Activated naive CD4-positive, alpha-beta T cell treated with anti-CD3 and anti-CD28 coated beads, Interleukin-2, amount 50 U/mL, for 72 hours (primary cell): ENCODE data around the gene FAF1. TPM values are rescaled to one million over a fixed set of nuclear protein-coding genes. Genes with fewer than 3 reads are reported as not detected.
A peak's percentile ranks its signal among the peaks of the same experiment; 100 is the strongest.

Experiments used
- ATAC-seq, 2 donors: fragments of 150-1000 bp; cut with Tn5 transposase; 2 replicates each; pipeline ENCODE4 v1.10.0; 2021; ENCODE audit warnings: mild to moderate bottlenecking in 2 of 2, moderate library complexity in 2 of 2
- DNase-seq, 2 donors: peaks; one replicate each; pipeline ENCODE4 v3.0.0; 2021 to 2022; ENCODE audit warnings: low spot score in 2 of 2
- H3K27ac Mint-ChIP-seq, 2 donors: one replicate each; pipeline ENCODE4 v1.8.0; 2022; ENCODE audit warnings: mild to moderate bottlenecking in 2 of 2, mixed read lengths in 2 of 2
- H3K36me3 Mint-ChIP-seq, 2 donors: one replicate each; pipeline ENCODE4 v1.8.0; 2022; ENCODE audit warnings: mixed read lengths in 2 of 2
- H3K9me3 Mint-ChIP-seq, 2 donors: one replicate each; pipeline ENCODE4 v1.8.0; 2022; ENCODE audit warnings: mixed read lengths in 2 of 2
- total RNA-seq, 2 donors: library from RNA; stranded (reverse); gene quantifications; one replicate each; pipeline ENCODE4 v1.2.3, GENCODE V29; 2022

FAF1 gene
- total RNA-seq, 2 donors from 2014 or later, result 58.1 to 101 TPM

GRCh38 chr1:50637460-50637859 lies 322.6 kb downstream of the FAF1 start:
- Mint-ChIP-seq H3K27ac (no peak overlapping the region), H3K36me3 (no peaks in the 10 kb centered on the region), H3K9me3 (peaks cover 0 to 5% of the 10 kb centered on the region in 2 donors)
- ATAC-seq (no peak), DNase-seq (no peak)

- H3K36me3 Mint-ChIP-seq, result no peaks in the 10 kb centered on the region
- H3K27ac Mint-ChIP-seq, result no peak overlapping the region
- DNase-seq (no peak), ATAC-seq (no peak)
- H3K9me3 Mint-ChIP-seq, result peaks cover 0 to 5% of the 10 kb centered on the region in 2 donors
Observed at GRCh38 chr1:50634251-50634650, 325.8 kb downstream of the FAF1 start.

DNA sequence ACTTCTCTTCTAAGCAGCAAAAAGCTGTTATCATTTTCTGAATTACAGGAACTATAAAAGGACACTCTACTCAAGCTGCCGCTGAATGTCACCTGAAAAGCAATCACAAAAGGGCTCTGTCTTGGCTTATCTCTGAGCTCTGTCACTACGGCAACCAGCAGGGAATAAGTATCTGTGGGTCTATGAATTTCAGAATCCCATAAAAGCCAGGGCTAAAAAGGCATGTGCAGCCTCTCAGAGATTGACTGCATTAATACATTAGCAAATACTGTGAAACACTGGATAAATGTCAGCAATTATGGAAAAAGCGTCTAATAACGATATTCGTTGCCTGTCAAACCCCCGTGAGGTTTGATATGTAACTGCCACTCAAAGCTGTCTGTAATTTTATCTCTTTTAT lies 326.6 kb downstream of the FAF1 start:
- ATAC-seq (no peak), DNase-seq (no peak)
- H3K27ac Mint-ChIP-seq, result no peak overlapping the region
- H3K36me3 Mint-ChIP-seq, result no peaks in the 10 kb centered on the region
- H3K9me3 Mint-ChIP-seq, result peaks cover 0 to 5% of the 10 kb centered on the region in 2 donors

DNA sequence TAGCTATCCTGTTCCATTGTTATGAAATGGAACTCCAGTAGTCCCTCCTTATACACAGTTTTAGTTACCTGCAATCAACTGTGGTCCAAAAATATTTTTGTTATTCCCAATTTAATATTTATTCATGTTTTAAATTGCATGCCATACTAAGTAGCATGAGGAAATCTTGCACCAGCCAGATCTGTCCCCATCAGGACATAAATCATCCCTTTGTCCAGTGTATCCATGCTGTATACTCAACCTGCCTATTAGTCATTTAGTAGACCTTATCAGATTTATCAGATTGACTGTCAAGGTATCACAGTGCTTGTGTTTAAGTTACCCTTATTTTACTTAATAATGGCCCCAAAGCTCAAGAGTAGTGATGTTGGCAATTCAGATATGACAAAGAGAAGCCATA lies 328.9 kb downstream of the FAF1 start:
- ATAC-seq (no peak), DNase-seq (no peak)
- no peaks in the 10 kb centered on the region for H3K36me3 Mint-ChIP-seq
- peaks cover 0 to 5% of the 10 kb centered on the region in 2 donors for H3K9me3 Mint-ChIP-seq
- no peak overlapping the region for H3K27ac Mint-ChIP-seq

GRCh38 chr1:50622259-50622658 lies 337.8 kb downstream of the FAF1 start:
- peaks cover 6 to 26% of the 10 kb centered on the region in 2 donors for H3K36me3 Mint-ChIP-seq
- no peak for DNase-seq
- no peak overlapping the region for H3K27ac Mint-ChIP-seq
- H3K9me3 Mint-ChIP-seq, result peaks cover 0 to 14% of the 10 kb centered on the region in 2 donors
- no peak for ATAC-seq

DNA sequence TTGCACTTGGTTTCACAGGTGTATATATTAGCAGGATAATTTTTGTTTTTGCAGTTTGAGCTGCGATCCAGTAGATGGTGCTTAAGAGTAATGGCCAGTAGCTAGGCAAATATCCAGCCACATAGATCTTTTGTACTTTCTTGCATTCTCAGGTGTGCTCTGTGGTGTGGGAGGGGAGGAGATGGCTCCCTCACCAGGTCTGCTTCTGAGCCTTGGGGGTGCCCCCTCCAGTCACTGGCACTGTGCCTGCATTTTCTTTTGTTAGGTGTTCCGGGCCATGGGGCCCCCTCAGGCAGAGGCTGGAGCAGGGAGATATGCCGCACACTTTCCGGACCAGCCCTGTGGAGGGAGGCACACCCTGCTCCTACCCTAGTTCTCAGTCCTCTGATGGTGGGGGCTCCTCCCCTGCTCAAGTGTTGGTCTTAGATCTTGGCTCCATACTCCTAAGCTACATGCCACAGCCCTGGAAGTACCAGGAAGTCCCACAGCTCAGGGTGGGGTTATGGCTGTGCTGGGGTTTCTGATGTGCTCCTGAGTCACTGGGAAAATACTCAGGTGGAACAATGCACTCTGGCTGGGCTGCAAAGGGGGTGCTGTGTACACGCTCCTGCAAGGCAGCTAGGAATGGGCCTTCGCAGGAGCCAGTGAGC lies 339.3 kb downstream of the FAF1 start:
- DNase-seq, result no peak
- Mint-ChIP-seq H3K36me3 (peaks cover 6 to 26% of the 10 kb centered on the region in 2 donors), H3K9me3 (peaks cover 0 to 15% of the 10 kb centered on the region in 2 donors), H3K27ac (no peak overlapping the region)
- ATAC-seq, result no peak

- no peak for ATAC-seq
- Mint-ChIP-seq H3K9me3 (peaks cover 0 to 15% of the 10 kb centered on the region in 2 donors), H3K27ac (no peak overlapping the region), H3K36me3 (peaks cover 2 to 13% of the 10 kb centered on the region in 2 donors)
- no peak for DNase-seq
Observed at GRCh38 chr1:50615036-50615750, 344.9 kb downstream of the FAF1 start.

DNA sequence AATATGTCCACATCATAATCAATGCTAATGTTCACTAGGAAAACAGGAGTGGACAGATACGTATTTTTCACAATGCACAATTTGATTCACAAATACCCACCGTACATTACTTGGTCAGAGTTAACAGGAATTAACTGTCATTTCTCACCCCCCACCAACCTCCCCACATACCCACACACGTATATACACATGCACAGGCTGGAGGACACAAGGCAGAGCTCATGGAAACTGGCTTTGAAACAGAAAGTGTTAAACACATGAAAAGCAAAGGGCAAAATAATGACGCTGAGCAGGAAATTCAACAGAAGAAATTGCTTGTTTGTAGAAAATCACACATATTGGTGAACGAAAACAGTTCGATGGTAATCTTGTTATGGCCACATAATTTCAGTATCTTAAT lies 348.4 kb downstream of the FAF1 start:
- peaks cover 0 to 6% of the 10 kb centered on the region in 2 donors for H3K36me3 Mint-ChIP-seq
- H3K9me3 Mint-ChIP-seq, result no peaks in the 10 kb centered on the region
- ATAC-seq, result no peak

DNA sequence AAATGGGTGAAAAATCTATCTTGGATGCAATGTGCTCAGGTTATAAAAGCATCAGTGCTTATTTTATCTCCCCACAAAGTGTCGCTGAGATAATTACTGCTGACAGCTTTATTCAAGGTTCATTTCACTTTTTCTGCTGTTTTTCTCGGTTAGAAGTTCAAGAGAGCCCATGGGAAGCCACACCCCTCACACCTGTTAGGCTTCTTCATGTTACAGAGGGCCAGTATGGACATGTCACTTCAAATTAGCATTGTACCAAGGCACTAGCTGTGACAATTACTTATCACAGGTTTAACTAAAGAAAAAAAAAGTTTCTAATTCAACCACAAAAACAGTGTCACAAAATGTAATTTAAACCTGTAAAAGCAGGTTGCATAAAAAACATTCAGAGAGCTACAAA lies 349.5 kb downstream of the FAF1 start:
- H3K36me3 Mint-ChIP-seq, result peaks cover 0 to 6% of the 10 kb centered on the region in 2 donors
- no peaks in the 10 kb centered on the region for H3K9me3 Mint-ChIP-seq
- ATAC-seq (no peak), DNase-seq (no peak)
- H3K27ac Mint-ChIP-seq, result no peak overlapping the region

More for the DNA sequence above, 348.4 kb downstream of the FAF1 start:
- no peak for DNase-seq
- H3K27ac Mint-ChIP-seq, result no peak overlapping the region

GRCh38 chr1:50609508-50609907 lies 350.6 kb downstream of the FAF1 start:
- H3K9me3 Mint-ChIP-seq, result no peaks in the 10 kb centered on the region
- DNase-seq, result no peak
- no peak overlapping the region for H3K27ac Mint-ChIP-seq
- ATAC-seq, result no peak
- peaks cover 0 to 6% of the 10 kb centered on the region in 2 donors for H3K36me3 Mint-ChIP-seq

DNA sequence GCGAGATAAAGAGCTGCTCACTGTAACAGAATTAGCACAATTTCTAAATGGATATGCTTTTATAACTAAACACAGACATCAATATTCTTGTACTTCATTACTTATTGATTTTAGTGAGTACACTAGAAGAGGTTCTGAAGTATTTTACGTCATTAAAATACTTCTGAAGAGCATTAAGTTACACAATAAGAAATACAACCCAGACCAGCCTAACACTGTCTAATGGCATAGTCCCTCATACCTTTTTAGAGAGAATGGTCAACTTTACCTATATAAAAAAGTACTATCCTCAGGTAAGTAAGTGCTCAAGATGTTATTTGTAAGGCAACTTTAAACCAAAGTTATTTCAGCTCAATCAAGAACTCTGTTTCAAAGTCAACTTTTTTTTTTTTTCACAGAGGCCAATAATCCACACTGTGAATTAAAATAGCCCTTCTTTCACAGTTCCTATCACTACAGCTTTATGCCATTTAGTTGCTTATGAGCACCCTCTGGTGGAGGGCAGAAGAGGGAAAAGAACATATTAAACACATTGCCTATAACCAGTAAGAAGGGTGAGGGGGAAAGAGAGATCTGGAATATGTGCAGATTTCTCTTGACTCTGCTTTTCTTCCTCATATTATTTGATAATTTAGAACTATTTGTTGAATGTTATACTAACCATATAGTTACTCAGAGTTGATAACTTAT lies 354.7 kb downstream of the FAF1 start:
- no peak overlapping the region for H3K27ac Mint-ChIP-seq
- no peaks in the 10 kb centered on the region for H3K9me3 Mint-ChIP-seq
- ATAC-seq, result peak in 1 of 2 donors; percentile 46
- peak in 1 of 2 donors; percentile 21 for DNase-seq
- peaks cover 0 to 6% of the 10 kb centered on the region in 2 donors for H3K36me3 Mint-ChIP-seq

GRCh38 chr1:50604580-50604979 lies 355.5 kb downstream of the FAF1 start:
- ATAC-seq, result no peak
- Mint-ChIP-seq H3K9me3 (no peaks in the 10 kb centered on the region), H3K36me3 (peaks cover 0 to 6% of the 10 kb centered on the region in 2 donors), H3K27ac (peak overlapping the region in 1 of 2 donors; percentile 50)
- no peak for DNase-seq

GRCh38 chr1:50603274-50604271 lies 356.5 kb downstream of the FAF1 start:
- no peak for DNase-seq
- no peak for ATAC-seq
- H3K36me3 Mint-ChIP-seq, result peaks cover 0 to 6% of the 10 kb centered on the region in 2 donors
- peak overlapping the region in 1 of 2 donors; percentile 50 for H3K27ac Mint-ChIP-seq
- H3K9me3 Mint-ChIP-seq, result no peaks in the 10 kb centered on the region

- no peaks in the 10 kb centered on the region for H3K9me3 Mint-ChIP-seq
- H3K36me3 Mint-ChIP-seq, result peaks cover 0 to 5% of the 10 kb centered on the region in 2 donors
- no peak overlapping the region for H3K27ac Mint-ChIP-seq
- ATAC-seq (no peak), DNase-seq (no peak)
Observed at GRCh38 chr1:50599546-50599945, 360.5 kb downstream of the FAF1 start.

- Mint-ChIP-seq H3K27ac (no peak overlapping the region), H3K36me3 (peaks cover 0 to 11% of the 10 kb centered on the region in 2 donors), H3K9me3 (no peaks in the 10 kb centered on the region)
- ATAC-seq (no peak), DNase-seq (no peak)
Observed at GRCh38 chr1:50595874-50596273, 364.2 kb downstream of the FAF1 start.

- H3K36me3 Mint-ChIP-seq, result peaks cover 0 to 11% of the 10 kb centered on the region in 2 donors
- H3K27ac Mint-ChIP-seq, result no peak overlapping the region
- no peaks in the 10 kb centered on the region for H3K9me3 Mint-ChIP-seq
- ATAC-seq, result no peak
- no peak for DNase-seq
Observed at GRCh38 chr1:50593515-50593914, 366.6 kb downstream of the FAF1 start.
